HepG2 (cell line): Measurements from ENCODE around the gene MLST8.

Source experiments
- SP1 ChIP-seq, 2 experiments: fragments of 450-650 bp in 1 of 2; sonication (generic) in 1 of 2; formaldehyde crosslinking in 1 of 2; IDR thresholded peaks; 2 replicates each; pipeline versions ENCODE4 v1.4.0 to v1.6.1; 2016 to 2020; ENCODE audit warnings: missing genetic modification reagents in 1 of 2
- TAF1 ChIP-seq: sonication (generic); formaldehyde crosslinking; IDR thresholded peaks from 2 replicates; pipeline ENCODE4 v1.4.0; 2020; ENCODE audit warnings: missing genetic modification reagents

GRCh38 chr16:2177561-2177960 lies 27.7 kb upstream of the MLST8 start:
- TF ChIP-seq SP1 (IDR thresholded peaks at IDR 0.05) (no peak), SP1 (CRISPR knock-in tag; IDR thresholded peaks at IDR 0.05) (no peak), TAF1 (CRISPR knock-in tag) (no peak)
